Loucy (cell line): ENCODE results near the gene ARHGAP40.

ENCODE experiments used
- CTCF ChIP-seq: fragments of 200-600 bp; sonication (generic); conservative IDR thresholded peaks from 2 replicates; pipeline ENCODE4 v1.5.1; 2014; ENCODE audit warnings: mild to moderate bottlenecking, antibody characterized with exemption, low read length
- EZH2phosphoT487 ChIP-seq: fragments of 200-600 bp; IDR thresholded peaks from 2 replicates; pipeline ENCODE4 v1.6.1; 2018; ENCODE audit warnings: antibody characterized with exemption, mild to moderate bottlenecking, moderate library complexity, borderline replicate concordance

DNA sequence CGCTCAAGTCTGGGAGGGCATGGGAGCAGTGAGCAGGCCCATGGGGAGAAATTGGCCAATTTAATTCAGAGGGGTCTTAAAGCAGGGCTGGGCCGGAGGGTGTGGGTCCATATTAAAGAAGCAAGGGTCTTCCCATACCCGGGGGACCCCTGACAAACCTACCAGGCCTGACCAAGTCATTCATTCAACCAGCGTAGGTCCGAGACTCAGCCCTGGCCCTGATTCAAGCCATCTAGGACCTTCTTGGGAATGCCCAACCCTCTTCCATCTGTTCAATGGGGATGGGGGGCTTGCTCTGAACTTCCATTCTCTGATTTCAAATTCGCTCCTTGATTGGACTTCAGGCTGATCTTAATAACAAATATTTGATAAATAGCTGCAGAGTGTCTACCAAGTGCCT is 13.3 kb upstream of the ARHGAP40 start:
- TF ChIP-seq CTCF: no peak
- no peak for TF ChIP-seq EZH2phosphoT487
